HG02642 (cell line): ENCODE data around the gene PRAC1.

Source experiments
- ATAC-seq: cut with Tn5 transposase; IDR thresholded peaks from one replicate; pipeline ENCODE4 v1.9.1; 2021; ENCODE audit warnings: mild to moderate bottlenecking; ENCODE audit not compliant: unreplicated experiment, poor library complexity

The PRAC1 gene

DNA sequence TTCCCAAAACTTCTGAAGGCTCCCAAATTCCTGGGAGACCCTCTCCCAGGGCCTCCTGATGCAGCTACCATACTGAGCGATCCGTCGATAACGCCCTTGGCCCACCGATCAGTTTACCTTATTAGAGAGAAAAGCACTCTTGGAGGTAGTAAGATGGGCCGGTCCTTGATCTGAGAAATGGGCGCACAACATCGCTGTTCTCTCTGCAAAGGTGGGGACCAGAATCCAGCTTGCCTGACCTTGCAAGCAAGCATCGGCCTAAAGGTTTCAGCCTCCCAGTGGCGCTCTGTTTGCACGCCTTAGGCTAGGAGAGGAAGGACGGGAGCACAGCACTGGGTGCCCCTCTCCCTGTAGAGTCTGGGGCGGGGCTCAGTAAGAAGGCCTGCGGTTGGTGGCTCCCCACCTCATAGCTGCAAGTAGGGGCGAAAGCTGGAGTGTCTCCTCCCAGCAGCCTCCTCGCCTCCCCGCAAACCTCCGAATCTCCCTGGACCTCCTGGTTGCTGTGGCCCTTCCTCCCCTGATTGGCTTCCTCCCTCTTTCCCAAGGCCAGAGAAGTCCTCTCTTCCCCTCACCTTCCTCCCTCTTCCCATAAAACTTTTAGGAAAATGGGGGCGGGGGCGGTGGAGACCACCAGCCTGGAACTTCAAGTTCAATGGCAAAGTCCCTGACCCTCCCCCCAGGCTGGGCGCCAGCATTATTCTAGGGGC lies at the start of gene PRAC1:
PRAC1 (minus strand) TSS at position 318 of the 707 bp plus-strand sequence; CDS start at position 192, 126 bp downstream.
- ATAC-seq: no peak

DNA sequence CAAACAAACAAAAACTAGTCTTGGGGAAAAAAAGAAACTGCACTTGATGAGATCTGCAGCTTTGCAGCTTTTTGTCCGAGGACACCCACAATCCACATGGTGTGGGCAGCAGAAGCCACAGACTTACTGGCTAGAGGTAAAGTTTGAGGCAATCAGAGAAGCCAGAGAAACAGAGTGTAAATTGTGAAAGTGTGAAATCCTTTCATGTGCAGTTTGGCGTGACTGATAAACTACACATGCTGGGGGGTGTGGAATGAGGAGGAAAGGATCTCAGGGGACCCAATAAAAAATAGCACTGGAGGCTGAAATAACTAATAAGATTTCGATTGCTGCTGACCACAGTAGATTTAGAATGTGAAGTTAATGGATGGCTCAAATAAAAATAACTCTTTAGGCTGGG lies 48.6 kb upstream of the PRAC1 start:
- ATAC-seq: no peak

DNA sequence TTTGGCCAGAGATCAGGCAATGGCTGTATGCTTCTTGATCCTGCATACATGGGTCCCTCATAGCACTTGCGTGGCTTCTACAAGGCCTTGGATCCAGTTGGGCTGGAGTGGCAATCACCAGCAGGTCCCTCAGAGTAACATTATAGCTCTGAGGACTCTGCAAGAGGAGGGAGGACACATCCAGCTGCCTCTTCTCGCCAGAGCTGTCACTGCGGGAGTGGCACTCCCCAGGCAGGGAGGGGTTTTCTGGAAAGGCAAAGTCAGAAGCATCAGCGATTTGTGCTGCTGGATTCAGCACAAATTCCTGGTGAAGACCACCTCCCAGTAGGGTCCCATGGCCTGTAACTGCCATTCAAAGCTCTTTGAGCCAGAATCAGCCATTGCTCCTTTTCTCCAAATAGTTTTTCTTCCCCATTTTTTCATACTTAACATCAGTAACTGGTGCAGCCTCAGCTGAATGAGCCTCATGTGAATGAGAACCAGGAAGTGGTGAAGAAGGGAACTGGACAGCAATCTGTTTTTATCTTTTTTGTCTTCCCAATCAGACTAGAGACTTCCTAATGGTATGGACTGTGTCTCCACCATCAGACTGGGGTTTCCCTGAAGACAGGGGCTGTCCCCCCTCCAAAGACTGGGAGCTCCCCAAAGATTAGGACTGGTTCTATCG lies 46.8 kb upstream of the PRAC1 start:
- no peak for ATAC-seq

DNA sequence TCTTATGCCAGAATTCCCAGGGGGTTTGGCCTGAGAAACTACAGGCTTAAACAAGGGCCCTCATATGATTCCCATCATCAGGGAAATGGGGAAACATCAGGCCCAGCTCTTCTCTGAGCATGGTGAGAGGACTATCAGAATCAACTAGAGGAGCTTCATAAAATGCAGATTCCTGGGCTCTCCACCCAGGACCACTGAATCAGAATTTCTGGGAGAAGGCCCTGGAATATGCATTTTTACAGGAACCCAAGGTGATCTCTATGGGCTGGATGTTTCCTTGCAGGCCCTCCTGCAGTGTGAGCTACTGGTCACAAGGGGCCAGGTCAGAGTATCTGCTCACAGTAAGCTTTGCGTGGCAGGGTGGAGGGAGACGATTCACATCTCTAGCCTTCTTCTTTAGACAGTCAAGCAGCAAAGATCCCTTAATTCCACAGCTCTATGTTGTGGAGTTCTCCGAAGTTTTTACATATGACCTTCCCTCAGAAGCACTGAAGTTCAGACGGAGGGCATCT lies 45.0 kb upstream of the PRAC1 start:
- no peak for ATAC-seq

DNA sequence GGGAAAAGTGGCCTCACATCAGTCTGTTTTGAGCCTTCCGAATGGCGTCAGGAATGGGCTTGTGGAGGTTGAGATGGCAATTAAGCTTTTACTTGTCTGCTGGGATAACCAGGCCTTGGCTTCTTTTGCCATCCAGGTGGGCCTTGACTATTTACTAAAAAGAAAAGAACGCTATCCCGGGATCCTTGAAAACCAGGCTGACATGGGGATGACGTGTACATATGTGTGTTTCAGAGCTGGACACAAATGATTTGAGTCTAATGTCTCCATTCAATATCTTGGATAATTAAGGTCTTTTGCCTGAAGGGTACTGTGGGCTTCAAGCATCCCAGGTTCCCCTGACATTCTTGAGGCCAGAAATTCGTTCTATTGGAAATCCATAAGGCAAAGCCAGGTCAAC lies 38.8 kb upstream of the PRAC1 start:
- no peak for ATAC-seq

DNA sequence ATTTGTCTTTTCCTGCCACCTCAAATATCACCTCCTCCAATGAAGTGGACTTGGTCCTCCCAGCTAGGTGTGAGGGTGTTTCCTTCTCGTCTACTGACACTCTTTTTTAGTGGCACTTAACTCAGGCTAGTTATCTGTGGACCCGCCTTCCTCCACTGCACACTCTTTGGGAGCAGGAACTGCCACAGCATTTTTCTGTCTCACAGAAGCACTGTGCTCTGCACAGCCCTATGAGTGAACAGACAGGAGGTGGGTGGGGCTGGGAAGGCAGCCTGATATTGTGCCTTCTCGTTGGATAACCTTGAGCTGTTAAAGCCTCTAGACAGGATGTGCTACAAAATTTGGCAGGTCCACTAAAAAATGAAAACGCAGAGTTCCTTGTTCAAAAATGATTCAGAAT lies 38.1 kb upstream of the PRAC1 start:
- no peak for ATAC-seq

DNA sequence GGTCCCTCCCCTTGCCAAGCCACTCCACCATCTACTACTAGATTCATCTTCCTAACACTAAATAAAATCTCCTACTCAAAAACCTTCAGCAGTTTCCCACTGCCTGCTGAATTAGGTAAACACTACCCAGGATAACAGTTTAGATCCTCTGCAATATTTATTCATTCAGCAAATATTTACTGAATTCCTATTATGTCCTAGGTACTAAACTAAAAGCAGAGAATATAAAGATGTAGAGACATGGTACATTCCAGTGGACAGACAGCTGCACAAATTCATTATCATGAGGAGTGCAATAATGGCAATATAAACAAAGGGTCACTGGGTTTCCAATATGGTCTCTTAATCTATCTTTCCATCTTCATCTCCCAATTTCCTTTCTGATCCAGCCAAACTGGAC lies 37.0 kb upstream of the PRAC1 start:
- no peak for ATAC-seq

DNA sequence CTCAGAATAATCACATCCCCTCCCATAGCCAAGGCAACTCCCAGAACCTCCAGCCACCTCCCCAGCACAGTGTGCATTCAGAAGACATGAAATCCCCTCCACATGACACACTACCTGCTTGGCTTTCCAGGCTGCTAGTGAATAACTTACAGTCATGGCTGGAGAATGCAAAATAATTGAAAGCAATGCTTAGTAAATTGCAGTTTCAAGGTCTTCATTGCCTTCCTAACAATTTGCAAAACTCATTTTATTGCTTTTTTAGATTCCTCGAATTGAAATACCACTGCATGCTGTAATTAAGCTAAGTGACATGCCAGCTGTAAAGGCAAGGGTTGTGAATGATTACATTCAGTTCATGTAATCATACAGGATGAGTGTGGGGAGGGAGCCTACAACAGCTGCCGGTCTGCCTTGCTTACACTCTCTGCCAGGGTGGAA lies 35.2 kb upstream of the PRAC1 start:
- ATAC-seq: no peak

DNA sequence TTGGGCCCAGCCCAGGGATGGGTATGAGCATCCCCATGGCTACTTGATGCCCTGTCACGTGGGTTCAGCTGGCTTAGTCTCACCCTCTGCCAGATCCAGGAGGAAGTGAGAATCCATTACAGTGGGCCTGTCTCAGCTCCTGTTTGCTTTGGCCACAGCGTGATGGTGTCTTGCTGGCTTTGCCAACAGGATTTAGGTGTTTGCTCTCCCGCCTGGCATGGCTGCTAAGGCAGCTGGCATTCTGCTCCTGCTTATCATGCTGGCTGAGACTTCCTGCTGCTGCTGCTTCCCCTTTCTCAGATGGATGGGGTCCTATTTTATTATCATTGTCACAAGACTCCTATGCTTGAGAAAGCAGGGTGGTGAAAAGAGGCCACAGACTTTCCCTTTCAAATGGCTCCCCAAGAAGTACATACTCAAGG lies 34.5 kb upstream of the PRAC1 start:
- no peak for ATAC-seq

DNA sequence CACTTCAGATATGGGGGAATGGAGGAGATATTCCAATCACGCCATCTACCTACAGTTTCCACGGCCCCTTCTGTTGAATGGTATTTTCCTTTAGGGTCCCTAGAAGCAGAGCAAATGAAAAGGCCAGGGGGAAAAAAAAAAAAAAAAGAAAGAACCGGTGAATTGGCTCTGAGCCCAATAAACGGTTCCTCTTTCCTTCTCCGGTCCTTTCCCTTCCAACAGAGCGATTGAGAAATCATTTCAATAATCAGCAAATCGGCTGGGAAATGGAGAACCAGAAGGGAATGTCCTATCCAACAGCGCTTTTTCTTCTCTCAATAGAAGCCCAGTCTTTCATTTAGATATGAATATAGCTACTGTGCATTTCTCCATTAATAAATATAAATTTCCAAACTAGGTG lies 33.0 kb upstream of the PRAC1 start:
- ATAC-seq: no peak

DNA sequence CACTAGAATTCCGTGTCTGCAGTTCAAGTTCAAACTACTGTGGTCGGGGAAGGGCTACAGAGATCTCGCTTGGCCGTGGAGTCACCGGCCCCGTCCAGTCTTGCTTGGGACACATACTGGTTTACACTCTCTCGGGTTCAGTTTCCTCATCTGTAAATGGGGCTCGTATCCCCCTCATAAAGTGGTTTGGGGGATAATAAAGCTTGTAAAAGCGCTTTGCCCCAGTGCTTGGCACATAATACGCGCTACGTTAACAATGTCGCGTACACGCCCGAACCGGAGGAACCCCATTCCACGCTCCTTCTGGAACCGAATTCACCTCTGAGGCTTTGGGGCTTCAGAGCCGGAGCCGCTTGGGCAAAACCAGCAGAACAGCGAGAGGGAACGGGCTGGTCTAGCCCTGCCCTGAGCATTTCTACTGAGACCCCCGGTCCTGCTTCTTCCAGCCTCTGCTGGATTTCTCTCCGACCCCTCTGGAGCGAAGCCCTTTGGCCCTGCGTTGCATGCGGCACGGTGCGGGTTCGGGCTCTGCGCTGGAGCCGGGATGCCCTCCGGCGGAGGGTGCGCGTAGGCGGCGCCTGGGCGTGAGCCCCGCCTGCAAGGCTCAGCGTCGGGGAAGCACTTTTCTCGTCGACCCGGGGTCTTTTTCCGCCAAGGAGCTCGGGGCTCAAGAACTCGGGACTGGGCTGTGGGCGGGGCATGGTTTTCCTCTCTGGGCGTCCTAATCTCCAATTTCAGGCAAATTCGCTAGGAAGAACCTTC lies 32.4 kb upstream of the PRAC1 start:
- no peak for ATAC-seq

DNA sequence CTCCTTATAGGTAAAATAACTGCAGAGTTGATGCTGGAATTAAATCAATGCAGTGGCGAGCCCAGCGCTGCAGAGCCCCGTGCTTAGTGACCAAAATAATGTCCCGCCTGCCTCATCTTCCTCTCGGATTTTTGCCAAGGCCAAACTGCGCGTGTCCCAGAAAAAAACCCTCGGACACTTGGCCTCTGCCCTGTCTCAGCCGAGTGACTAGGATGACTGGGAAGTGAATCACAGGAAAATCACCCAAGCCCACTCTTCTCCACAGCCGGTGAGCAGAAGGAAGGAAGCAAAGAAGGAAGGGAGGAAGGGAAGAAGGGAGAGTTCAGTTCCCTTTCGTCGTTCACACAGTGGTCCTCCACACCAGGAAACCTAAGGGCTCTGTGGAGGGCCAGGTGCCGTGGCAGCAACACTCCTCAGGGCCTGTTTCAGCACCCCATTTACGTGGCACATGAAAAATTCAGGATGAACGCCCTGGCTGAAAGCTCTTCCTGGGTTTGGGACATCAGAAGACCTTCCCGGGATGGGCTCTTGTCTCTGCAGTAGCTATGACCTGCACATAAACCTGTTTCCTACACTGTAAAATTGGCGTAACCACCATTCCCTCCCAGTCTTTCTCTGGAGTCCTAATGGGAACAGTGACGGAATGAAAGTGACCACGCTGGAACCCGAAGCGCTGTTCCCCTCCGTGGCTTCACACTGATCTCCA lies 31.6 kb upstream of the PRAC1 start:
- ATAC-seq: no peak

DNA sequence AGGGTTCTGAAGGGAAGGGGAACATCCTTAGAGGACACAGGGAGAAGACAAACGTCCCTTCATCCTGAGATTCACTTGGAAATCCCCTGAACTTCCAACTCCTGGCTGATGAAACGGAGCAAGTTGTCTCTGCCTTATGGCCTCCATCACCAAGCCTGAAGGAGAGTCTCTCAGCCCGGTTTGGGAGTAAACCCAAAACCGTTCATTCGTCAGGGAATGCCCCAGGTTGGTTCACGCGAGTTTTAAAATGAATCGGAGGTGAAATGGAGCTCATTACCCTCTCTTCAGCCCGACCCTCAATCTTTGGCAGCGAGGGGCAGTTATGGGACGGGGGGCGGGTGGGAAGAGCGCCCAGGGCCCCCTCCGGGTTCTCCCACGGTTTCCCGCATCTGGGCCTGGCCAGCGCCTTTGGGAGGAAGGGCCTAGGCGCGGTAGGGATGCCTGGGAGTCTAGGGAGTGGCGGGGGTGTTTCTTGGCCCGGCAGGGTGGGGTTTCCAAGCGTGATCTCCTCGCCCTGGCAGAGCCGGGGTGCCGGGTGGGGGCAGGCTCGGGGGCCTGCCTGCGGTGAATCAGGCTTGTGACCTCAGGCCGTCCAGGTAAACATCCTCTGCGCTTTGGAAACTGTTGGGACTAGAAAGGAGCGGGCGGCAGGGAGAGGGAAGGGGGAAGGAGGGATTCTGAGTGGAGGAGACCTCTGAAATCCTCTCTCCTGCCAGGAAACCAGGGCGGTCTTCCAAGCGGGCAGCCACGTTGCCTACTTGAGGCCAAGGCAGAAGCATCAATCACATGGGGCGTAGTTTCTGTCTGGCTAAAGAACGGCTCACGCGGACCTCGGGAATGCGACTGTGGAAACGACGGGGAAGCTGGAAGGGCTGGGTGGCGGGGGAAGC lies 30.3 kb upstream of the PRAC1 start:
- no peak for ATAC-seq

DNA sequence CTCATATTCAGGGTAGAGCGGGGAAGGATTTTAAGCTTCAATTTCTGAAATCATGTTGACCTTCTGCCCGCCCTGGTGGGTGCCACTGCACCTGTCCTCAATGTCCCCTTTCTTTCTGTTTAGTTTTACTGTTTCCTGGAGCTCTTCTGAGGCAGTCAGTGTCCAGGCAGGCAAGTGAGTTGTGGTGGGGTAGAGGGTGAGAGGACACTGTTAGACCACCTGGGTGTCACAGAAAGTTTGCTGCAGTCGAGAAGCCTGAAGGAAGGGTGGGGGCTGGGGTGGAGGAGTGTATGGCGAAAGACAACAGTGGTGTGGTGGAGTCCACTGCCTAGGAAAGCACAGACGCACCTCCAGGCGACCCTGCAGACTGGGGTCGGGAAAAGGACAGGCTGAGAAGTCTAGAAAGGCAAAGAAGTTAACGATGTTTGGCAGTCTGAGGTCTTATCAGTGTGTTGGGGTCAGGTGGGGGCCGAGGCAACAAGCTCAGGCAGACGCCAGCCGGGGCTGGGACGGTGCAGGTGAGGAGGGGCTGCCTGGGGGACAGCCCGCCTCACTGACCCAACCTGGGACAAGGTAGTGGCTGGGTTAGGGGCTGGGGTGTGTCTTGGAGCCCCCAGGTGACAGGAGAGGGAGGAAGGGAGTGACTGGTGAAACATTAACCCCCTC lies 29.5 kb upstream of the PRAC1 start:
- ATAC-seq: no peak

DNA sequence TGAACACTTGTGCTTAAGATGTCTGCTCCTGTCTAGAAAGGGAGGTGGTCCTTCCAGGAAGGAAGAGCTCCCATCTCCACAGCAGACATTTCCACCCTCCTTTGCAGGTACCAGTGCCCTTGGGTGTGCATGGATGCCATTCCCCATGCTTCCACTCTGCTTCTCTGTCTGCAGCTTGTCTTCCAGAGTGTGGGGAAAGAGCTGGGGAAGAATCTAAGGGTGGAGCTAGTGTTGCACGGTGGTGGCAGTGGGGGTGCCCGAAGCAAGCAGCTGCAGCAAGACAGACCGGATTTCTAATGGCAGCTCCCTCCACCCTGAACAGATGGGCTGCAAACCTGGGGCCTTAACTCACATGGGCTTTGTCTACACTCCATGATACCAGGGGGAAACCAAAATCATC lies 28.9 kb upstream of the PRAC1 start:
- no peak for ATAC-seq

DNA sequence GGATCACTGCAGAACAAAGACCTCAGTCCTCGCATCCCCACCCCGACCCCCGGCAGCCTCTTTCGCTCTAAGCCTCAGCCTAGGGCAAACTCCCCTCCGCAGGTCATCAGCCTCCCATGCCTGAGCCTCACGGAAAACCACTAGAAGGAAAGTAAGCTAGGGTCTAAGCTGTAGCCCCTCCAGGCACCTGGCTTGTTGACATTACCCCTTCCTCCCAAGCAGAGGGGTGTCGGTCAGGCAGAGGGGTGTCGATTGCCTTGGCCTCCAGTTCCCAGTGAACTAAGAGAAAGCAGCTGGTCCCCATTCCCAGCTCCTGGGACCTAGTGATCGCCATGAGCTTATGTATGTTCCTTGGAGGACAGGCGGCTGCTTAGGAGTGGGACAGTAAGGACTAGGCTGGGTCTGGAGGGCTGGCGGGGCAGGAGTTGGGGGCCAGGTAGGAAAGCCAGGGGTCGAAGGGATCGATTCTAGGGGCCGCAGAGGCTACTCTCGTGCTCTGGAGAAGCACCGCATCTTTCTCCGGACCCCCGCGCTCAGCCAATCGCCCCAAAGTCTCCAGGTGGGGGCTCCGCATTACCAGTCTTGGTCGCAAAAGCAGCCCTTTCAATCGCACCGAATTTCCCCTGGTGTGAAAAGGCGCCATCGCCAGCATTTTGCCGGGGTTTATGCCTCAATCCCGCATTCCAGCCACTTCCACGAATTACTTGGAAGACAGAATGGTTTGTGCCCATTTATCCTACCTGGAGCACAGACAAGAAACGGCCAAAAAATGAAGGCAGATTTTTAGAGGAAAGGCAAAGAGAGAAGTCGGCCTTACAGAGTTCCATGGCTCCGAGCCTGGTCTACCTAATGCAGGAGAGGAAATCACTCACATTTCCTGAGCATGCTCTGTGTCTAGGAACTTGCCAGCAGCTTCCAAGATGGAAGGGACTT lies 27.6 kb upstream of the PRAC1 start:
- ATAC-seq: no peak

DNA sequence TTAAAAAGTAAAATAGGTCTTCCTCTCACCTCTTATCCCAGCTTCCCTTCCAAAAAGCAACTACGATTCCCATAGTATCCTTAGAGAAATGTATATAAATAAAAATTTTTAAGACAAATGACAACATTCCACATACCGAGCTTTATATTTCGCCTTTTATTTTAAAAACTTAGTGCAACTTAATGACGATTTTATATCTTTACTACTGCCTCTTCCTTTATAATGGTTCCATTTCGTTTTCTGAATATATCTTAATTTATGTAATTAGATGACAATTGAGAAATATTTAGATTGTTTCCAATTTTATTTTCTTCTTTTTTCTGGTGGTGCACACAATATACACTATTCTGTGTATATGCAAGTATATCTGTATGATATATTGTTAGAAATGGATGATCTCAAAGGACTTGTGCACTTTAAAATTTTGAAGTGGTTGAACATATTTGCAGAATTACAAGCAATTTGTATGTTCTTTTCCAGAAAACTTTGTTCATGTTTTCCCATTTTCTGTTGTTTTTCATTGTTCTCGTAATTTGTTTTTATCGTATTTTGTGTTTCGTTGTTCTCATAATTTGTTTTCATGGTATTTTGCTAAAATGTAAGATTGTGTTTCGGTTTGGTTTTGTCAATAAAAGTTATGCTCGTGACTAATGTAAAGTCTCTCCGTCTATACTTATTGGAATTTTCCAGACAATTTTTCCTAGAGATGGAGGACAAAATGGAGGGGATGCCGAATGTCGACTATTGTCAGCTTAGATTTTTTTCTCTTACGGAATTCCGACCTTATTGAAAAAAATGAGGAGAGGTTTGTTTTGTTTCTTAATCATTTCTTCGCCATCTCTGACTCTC lies 26.6 kb upstream of the PRAC1 start:
- ATAC-seq: no peak
